ENCODE measurements around the gene IGFL4. TPM values are rescaled to one million over a fixed set of nuclear protein-coding genes. Genes with fewer than 3 reads are reported as not detected.
A peak's percentile ranks its signal among the peaks of the same experiment; 100 is the strongest.

IGFL4 gene
- total and polyA plus RNA-seq, 9 of the 15 experiments (the other 6 are each of a cell fraction or from before 2014, with no cell fraction given) = not detected

DNA sequence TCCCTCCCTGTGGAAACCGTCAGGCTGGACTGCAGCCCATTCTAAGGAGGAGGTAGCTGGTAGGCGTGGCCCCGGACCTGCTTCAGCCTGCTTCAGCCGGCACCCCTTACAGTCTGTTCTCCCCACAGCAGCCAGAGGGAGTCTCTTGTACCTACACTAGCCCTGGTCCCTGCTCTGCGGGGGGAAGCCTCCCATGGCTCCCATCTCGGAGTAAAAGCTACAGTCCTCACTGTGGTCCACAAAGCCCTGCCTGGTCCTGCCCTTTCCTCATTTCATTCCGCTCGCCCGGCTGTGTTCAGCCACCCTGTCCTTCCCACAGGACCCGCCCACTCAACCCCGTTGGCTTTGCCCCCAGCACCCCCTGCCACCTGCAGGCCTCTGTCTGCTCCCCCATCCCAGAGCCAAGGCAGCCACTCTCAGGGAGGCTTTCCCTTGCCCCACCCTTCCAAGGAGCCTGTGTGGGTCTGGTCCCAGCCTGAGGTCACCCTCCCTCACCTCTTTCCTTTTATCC is 19.2 kb downstream of the IGFL4 start (continued):
- TF ChIP-seq, protein P1, sequence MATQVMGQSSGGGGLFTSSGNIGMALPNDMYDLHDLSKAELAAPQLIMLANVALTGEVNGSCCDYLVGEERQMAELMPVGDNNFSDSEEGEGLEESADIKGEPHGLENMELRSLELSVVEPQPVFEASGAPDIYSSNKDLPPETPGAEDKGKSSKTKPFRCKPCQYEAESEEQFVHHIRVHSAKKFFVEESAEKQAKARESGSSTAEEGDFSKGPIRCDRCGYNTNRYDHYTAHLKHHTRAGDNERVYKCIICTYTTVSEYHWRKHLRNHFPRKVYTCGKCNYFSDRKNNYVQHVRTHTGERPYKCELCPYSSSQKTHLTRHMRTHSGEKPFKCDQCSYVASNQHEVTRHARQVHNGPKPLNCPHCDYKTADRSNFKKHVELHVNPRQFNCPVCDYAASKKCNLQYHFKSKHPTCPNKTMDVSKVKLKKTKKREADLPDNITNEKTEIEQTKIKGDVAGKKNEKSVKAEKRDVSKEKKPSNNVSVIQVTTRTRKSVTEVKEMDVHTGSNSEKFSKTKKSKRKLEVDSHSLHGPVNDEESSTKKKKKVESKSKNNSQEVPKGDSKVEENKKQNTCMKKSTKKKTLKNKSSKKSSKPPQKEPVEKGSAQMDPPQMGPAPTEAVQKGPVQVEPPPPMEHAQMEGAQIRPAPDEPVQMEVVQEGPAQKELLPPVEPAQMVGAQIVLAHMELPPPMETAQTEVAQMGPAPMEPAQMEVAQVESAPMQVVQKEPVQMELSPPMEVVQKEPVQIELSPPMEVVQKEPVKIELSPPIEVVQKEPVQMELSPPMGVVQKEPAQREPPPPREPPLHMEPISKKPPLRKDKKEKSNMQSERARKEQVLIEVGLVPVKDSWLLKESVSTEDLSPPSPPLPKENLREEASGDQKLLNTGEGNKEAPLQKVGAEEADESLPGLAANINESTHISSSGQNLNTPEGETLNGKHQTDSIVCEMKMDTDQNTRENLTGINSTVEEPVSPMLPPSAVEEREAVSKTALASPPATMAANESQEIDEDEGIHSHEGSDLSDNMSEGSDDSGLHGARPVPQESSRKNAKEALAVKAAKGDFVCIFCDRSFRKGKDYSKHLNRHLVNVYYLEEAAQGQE (IDR thresholded peaks at IDR 0.05; ENCODE audit: borderline replicate concordance) = peak; percentile 99
- TF ChIP-seq, protein P1 (CRISPR knock-in tag; IDR thresholded peaks at IDR 0.05; ENCODE audit: low read depth) = no peak
- TF ChIP-seq MYNN (IDR thresholded peaks at IDR 0.05) = no peak
- no peak for TF ChIP-seq MYNN (CRISPR knock-in tag; IDR thresholded peaks at IDR 0.05)
- no peak for TF ChIP-seq FOXJ3 (CRISPR knock-in tag; IDR thresholded peaks at IDR 0.05)
- TF ChIP-seq CBFB (CRISPR knock-in tag; IDR thresholded peaks at IDR 0.05) = no peak
- TF ChIP-seq, protein P2, sequence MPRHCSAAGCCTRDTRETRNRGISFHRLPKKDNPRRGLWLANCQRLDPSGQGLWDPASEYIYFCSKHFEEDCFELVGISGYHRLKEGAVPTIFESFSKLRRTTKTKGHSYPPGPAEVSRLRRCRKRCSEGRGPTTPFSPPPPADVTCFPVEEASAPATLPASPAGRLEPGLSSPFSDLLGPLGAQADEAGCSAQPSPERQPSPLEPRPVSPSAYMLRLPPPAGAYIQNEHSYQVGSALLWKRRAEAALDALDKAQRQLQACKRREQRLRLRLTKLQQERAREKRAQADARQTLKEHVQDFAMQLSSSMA (CRISPR knock-in tag; IDR thresholded peaks at IDR 0.05) = no peak
- no peak for TF ChIP-seq PHF21A (IDR thresholded peaks at IDR 0.05; ENCODE audit: borderline replicate concordance, low read depth)
- no peak for TF ChIP-seq XRCC5 (IDR thresholded peaks at IDR 0.05; ENCODE audit: low read depth, low read length)
- TF ChIP-seq, protein P3, sequence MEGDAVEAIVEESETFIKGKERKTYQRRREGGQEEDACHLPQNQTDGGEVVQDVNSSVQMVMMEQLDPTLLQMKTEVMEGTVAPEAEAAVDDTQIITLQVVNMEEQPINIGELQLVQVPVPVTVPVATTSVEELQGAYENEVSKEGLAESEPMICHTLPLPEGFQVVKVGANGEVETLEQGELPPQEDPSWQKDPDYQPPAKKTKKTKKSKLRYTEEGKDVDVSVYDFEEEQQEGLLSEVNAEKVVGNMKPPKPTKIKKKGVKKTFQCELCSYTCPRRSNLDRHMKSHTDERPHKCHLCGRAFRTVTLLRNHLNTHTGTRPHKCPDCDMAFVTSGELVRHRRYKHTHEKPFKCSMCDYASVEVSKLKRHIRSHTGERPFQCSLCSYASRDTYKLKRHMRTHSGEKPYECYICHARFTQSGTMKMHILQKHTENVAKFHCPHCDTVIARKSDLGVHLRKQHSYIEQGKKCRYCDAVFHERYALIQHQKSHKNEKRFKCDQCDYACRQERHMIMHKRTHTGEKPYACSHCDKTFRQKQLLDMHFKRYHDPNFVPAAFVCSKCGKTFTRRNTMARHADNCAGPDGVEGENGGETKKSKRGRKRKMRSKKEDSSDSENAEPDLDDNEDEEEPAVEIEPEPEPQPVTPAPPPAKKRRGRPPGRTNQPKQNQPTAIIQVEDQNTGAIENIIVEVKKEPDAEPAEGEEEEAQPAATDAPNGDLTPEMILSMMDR (IDR thresholded peaks at IDR 0.05 in 2 of 3, conservative IDR thresholded peaks at IDR 0.05 in 1 of 3; ENCODE audit: insufficient read depth in 2 of 3, low read depth in 1 of 3, low read length in 3 of 3) = peak; percentile 44 to 51 (median 48)
- TF ChIP-seq MAZ (CRISPR knock-in tag; conservative IDR thresholded peaks at IDR 0.05 in 1 of 2, IDR thresholded peaks at IDR 0.05 in 1 of 2) = no peak
- TF ChIP-seq, protein P4, sequence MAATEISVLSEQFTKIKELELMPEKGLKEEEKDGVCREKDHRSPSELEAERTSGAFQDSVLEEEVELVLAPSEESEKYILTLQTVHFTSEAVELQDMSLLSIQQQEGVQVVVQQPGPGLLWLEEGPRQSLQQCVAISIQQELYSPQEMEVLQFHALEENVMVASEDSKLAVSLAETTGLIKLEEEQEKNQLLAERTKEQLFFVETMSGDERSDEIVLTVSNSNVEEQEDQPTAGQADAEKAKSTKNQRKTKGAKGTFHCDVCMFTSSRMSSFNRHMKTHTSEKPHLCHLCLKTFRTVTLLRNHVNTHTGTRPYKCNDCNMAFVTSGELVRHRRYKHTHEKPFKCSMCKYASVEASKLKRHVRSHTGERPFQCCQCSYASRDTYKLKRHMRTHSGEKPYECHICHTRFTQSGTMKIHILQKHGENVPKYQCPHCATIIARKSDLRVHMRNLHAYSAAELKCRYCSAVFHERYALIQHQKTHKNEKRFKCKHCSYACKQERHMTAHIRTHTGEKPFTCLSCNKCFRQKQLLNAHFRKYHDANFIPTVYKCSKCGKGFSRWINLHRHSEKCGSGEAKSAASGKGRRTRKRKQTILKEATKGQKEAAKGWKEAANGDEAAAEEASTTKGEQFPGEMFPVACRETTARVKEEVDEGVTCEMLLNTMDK (IDR thresholded peaks at IDR 0.05; ENCODE audit: borderline replicate concordance, insufficient read depth, low read depth, low read length, poor library complexity, severe bottlenecking) = peak; percentile 22
- no peak for TF ChIP-seq BACH1 (tag; IDR thresholded peaks at IDR 0.05)
- no peak for TF ChIP-seq BRCA1 (IDR thresholded peaks at IDR 0.05)
- no peak for TF ChIP-seq BRCA1 (CRISPR knock-in tag; IDR thresholded peaks at IDR 0.05)
- TF ChIP-seq MYC (IDR thresholded peaks at IDR 0.05; ENCODE audit: low read depth, low read length) = no peak
- no peak for TF ChIP-seq MYC (CRISPR knock-in tag; IDR thresholded peaks at IDR 0.05; ENCODE audit: borderline replicate concordance, low read depth)
